ENCODE results near the gene THYN1.

DNA sequence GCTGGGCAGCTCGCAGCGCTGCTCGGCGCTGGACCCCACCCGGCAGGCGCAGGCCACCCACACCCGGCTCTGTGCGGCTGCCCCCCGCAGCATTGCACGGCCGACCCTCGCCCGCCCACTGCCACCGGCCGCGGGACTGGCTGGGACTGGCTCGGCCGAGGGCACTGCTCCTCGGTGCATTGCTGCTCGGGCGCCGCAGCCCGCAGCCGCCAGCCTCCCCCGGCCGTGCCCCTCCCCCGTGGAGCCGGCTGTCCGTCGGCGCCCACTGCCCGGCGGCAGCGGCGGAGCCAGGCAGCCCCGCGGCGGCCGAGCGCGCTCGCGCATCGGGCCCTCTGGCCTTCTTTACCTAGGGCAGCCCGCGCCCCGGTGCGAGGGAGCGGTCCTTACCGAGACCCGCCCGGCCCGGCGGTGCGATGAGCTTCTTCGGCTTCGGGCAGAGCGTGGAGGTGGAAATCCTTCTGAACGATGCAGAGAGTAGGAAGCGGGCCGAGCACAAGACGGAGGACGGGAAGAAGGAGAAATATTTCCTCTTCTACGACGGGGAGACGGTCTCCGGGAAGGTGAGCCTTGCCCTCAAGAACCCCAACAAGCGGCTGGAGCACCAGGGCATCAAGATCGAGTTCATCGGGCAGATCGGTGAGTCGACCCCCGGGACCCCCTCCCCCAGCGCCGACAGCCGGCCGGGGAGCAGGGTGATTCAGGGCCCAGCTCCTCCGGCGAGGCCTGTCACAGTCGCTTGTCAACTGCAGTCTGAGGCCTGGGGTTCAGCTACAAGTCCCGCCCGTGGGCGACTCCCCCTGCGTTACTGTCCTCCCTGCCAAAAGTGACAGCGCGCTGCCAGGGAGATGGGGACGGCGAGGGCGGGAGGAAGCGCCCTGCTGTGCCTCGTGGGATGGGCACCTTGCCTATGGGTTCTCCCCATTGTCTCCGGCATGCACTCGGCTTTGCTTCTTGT is 28.2 kb downstream of the THYN1 start:
- TF ChIP-seq, protein P1, sequence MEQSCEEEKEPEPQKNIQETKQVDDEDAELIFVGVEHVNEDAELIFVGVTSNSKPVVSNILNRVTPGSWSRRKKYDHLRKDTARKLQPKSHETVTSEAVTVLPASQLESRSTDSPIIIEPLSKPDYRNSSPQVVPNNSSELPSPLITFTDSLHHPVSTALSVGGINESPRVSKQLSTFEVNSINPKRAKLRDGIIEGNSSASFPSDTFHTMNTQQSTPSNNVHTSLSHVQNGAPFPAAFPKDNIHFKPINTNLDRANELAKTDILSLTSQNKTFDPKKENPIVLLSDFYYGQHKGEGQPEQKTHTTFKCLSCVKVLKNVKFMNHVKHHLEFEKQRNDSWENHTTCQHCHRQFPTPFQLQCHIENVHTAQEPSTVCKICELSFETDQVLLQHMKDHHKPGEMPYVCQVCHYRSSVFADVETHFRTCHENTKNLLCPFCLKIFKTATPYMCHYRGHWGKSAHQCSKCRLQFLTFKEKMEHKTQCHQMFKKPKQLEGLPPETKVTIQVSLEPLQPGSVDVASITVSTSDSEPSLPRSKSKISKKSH (CRISPR knock-in tag; IDR thresholded peaks at IDR 0.05; ENCODE audit: borderline replicate concordance) = no peak
- TF ChIP-seq DNMT1 (CRISPR knock-in tag; IDR thresholded peaks at IDR 0.05) (no peak), TCF7L2 (IDR thresholded peaks at IDR 0.05; ENCODE audit: low read depth, low read length) (no peak), ZSCAN25 (CRISPR knock-in tag; IDR thresholded peaks at IDR 0.05) (no peak), USF2 (IDR thresholded peaks at IDR 0.05; ENCODE audit: low read depth, low read length) (no peak), USF2 (CRISPR knock-in tag; IDR thresholded peaks at IDR 0.05; ENCODE audit: borderline replicate concordance) (no peak), EP300 (IDR thresholded peaks at IDR 0.05; ENCODE audit: low read depth in 2 of 2, low read length in 2 of 2) (no peak), EP300 (CRISPR knock-in tag; IDR thresholded peaks at IDR 0.05; ENCODE audit: borderline replicate concordance) (no peak), NFATC3 (CRISPR knock-in tag; IDR thresholded peaks at IDR 0.05) (no peak)
- TF ChIP-seq, protein P2, sequence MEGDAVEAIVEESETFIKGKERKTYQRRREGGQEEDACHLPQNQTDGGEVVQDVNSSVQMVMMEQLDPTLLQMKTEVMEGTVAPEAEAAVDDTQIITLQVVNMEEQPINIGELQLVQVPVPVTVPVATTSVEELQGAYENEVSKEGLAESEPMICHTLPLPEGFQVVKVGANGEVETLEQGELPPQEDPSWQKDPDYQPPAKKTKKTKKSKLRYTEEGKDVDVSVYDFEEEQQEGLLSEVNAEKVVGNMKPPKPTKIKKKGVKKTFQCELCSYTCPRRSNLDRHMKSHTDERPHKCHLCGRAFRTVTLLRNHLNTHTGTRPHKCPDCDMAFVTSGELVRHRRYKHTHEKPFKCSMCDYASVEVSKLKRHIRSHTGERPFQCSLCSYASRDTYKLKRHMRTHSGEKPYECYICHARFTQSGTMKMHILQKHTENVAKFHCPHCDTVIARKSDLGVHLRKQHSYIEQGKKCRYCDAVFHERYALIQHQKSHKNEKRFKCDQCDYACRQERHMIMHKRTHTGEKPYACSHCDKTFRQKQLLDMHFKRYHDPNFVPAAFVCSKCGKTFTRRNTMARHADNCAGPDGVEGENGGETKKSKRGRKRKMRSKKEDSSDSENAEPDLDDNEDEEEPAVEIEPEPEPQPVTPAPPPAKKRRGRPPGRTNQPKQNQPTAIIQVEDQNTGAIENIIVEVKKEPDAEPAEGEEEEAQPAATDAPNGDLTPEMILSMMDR (CRISPR knock-in tag; IDR thresholded peaks at IDR 0.05) = no peak
